Left colon (tissue), 2 donors: ENCODE data around the gene VWA3B. TPM values are rescaled to one million over a fixed set of nuclear protein-coding genes. Genes with fewer than 3 reads are reported as not detected.
"Not testable (repeated sequence)": the region's sequence is repeated elsewhere in the genome, so short reads cannot be mapped to it uniquely, and the experiment has no call there.

Experiments
- ATAC-seq: fragments of 200-7000 bp; cut with Tn5 transposase; one replicate; pipeline ENCODE4 v1.9.1; 2020; ENCODE audit warnings: mild to moderate bottlenecking, moderate library complexity
- DNase-seq, 2 donors: peaks; one replicate each; pipeline ENCODE4 v3.0.0-alpha.2; 2020
- intact Hi-C, 2 donors: fragments of 100-400 bp; cut with DNase I in 1 of 2; cut with micrococcal nuclease in 1 of 2; formaldehyde crosslinking; loops; one replicate each; pipeline versions ENCODE4 v1.11.2 to v1.14.0; 2022; cut with DNase I, micrococcal nuclease
- total RNA-seq, 2 donors: library from RNA; stranded (reverse); fragmentation: NEBNext Ultra II Directional; extraction: Animal tissue kit (Norgen Biotek cat#: 25700); gene quantifications; one replicate each; pipeline ENCODE4 v1.2.1, GENCODE V29; 2021
- donor health status: DM: no; HTN: no; CAD: no.
- donor health status: DM: yes; HTN: yes; CAD: no.

The VWA3B gene
- total RNA-seq, 2 donors from 2014 or later = 2.9 to 3.9 TPM

GRCh38 chr2:98084869-98085238 lies 2.1 kb upstream of the VWA3B start:
- intact Hi-C loops = no loop called here
- ATAC-seq (peak; percentile 65), DNase-seq (peak in 1 of 2 donors; percentile 25)

- peak; percentile 55 for ATAC-seq
- intact Hi-C loops = no loop called here
- DNase-seq = peak; percentile 57 to 78
These were observed 1.3 kb upstream of the VWA3B start for GRCh38 chr2:98085649-98086048.

- peak; percentile 9 for ATAC-seq
- DNase-seq = no peak
These were observed 567 bp downstream of the VWA3B start for GRCh38 chr2:98087447-98088020.

GRCh38 chr2:98088261-98088660 lies 1.3 kb downstream of the VWA3B start:
- DNase-seq (peak in 1 of 2 donors; percentile 43), ATAC-seq (no peak)
- intact Hi-C loops = no loop called here

More at GRCh38 chr2:98087447-98088020, 567 bp downstream of the VWA3B start:
- intact Hi-C loops = no loop called here

- DNase-seq (no peak), ATAC-seq (no peak)
- intact Hi-C loops = no loop called here
These were observed 3.0 kb downstream of the VWA3B start for GRCh38 chr2:98089941-98090340.

GRCh38 chr2:98090951-98091350 lies 4.0 kb downstream of the VWA3B start:
- ATAC-seq (no peak), DNase-seq (no peak)
- intact Hi-C loops = no loop called here

GRCh38 chr2:98091738-98092137 lies 4.8 kb downstream of the VWA3B start:
- intact Hi-C loops = no loop called here
- ATAC-seq = no peak
- DNase-seq = no peak

GRCh38 chr2:98093146-98093545 lies 6.2 kb downstream of the VWA3B start:
- no peak for ATAC-seq
- intact Hi-C loops = no loop called here

GRCh38 chr2:98093611-98094010 lies 6.6 kb downstream of the VWA3B start:
- no peak for DNase-seq
- no peak for ATAC-seq
- intact Hi-C loops = no loop called here

More at GRCh38 chr2:98093146-98093545, 6.2 kb downstream of the VWA3B start:
- no peak for DNase-seq

GRCh38 chr2:98099939-98100743 lies 13.2 kb downstream of the VWA3B start:
- intact Hi-C loops = no loop called here
- ATAC-seq (no peak), DNase-seq (no peak)

GRCh38 chr2:98102315-98102714 lies 15.3 kb downstream of the VWA3B start:
- DNase-seq, ATAC-seq, intact Hi-C loops: not testable (repeated sequence)

GRCh38 chr2:98102878-98103277 lies 15.9 kb downstream of the VWA3B start:
- ATAC-seq (no peak), DNase-seq (no peak)
- intact Hi-C loops = no loop called here

- DNase-seq (no peak), ATAC-seq (no peak)
- intact Hi-C loops = no loop called here
These were observed 21.1 kb downstream of the VWA3B start for GRCh38 chr2:98108110-98108509.

GRCh38 chr2:98110741-98111140 lies 23.8 kb downstream of the VWA3B start:
- DNase-seq (no peak), ATAC-seq (no peak)
- intact Hi-C loops = no loop called here

GRCh38 chr2:98114643-98115330 lies 27.8 kb downstream of the VWA3B start:
- intact Hi-C loops = no loop called here
- ATAC-seq = peak; percentile 97
- DNase-seq = peak in 1 of 2 donors; percentile 21

- no peak for DNase-seq
- no peak for ATAC-seq
- intact Hi-C loops = no loop called here
These were observed 31.2 kb downstream of the VWA3B start for GRCh38 chr2:98118161-98118560.

GRCh38 chr2:98118852-98119251 lies 31.9 kb downstream of the VWA3B start:
- DNase-seq (no peak), ATAC-seq (no peak)
- intact Hi-C loops = no loop called here

- no peak for ATAC-seq
- intact Hi-C loops = no loop called here
- DNase-seq = no peak
These were observed 34.2 kb downstream of the VWA3B start for GRCh38 chr2:98121149-98121548.

GRCh38 chr2:98122524-98122923 lies 35.6 kb downstream of the VWA3B start:
- DNase-seq (no peak), ATAC-seq (no peak)
- intact Hi-C loops = no loop called here

- no peak for ATAC-seq
- intact Hi-C loops = no loop called here
These were observed 36.3 kb downstream of the VWA3B start for GRCh38 chr2:98123286-98123685.

More at GRCh38 chr2:98123286-98123685, 36.3 kb downstream of the VWA3B start:
- DNase-seq = no peak
